Sigmoid colon (tissue), 4 donors: ENCODE data around the gene ANKRD44.

Experiments
- CTCF ChIP-seq, 4 experiments: fragments of 450-650 bp in 3 of 4; fragments of 200-600 bp in 1 of 4; IDR thresholded peaks; one replicate each; pipeline ENCODE4 v1.5.1; 2016 to 2019; ENCODE audit warnings: antibody characterized with exemption in 4 of 4, mild to moderate bottlenecking in 3 of 4, moderate library complexity in 2 of 4
- EP300 ChIP-seq, 4 donors: sonication (generic); formaldehyde crosslinking; IDR thresholded peaks; one replicate each; pipeline ENCODE4 v1.6.1; 2017; ENCODE audit warnings: antibody characterized with exemption in 4 of 4
- POLR2AphosphoS5 ChIP-seq, 4 donors: sonication (generic); formaldehyde crosslinking; IDR thresholded peaks; one replicate each; pipeline ENCODE4 v1.6.1; 2017; ENCODE audit warnings: antibody characterized with exemption in 4 of 4

DNA sequence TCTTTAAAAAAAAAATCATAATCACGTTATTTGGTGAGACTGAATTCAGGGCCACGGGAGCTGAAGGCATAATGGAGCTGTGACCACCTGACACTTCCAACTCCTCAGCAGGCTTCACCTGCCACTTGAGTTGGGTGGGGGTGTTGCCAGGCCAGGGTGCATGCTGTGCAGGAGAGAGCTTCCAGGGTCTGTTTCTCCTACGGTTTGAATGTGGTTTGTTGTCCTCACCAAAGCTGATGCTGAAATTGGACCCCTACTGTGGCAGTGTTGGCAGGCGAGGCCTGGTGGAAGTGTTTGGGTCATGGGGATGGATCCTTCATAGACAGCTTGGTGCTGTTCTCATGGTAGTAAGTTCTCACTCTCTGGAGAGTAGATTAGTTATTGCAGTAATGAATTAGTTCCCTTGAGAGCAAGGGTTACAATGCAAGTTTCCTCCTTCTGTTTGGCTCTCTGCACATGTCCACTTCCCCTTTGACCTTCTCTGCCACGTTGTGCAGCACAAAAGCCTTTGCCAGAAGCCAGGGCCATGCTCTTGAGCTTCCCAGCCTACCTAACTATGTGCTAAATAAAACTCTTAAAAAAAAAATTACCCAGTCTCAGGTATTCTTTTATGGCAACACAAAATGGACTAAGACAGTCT lies 38.3 kb upstream of the ANKRD44 start:
- TF ChIP-seq POLR2AphosphoS5 (IDR thresholded peaks at IDR 0.05): no peak
- TF ChIP-seq CTCF (IDR thresholded peaks at IDR 0.05): no peak
- TF ChIP-seq EP300 (IDR thresholded peaks at IDR 0.05): no peak
